ACC112 (cell line): ENCODE data around the gene SST.

Source experiments
- H2AFZ ChIP-seq: fragments of 200-600 bp; sonication (generic); one replicate; pipeline ENCODE4 v1.6.0; 2017; ENCODE audit warnings: antibody characterized with exemption, low read length; ENCODE audit not compliant: unreplicated experiment
- H3K27ac ChIP-seq: fragments of 200-600 bp; sonication (generic); 2 replicates; pipeline ENCODE4 v1.5.1; 2014; ENCODE audit warnings: low read depth, mild to moderate bottlenecking, antibody characterized with exemption, low read length, moderate library complexity
- H3K27me3 ChIP-seq: fragments of 200-600 bp; sonication (generic); 2 replicates; pipeline ENCODE4 v1.6.1; 2014; ENCODE audit warnings: mild to moderate bottlenecking, antibody characterized with exemption, low read length, moderate library complexity, mixed read lengths; ENCODE audit not compliant: insufficient read depth
- H3K36me3 ChIP-seq: fragments of 200-600 bp; sonication (generic); 2 replicates; pipeline ENCODE4 v1.6.1; 2016; ENCODE audit warnings: mild to moderate bottlenecking, antibody characterized with exemption, low read length, moderate library complexity, mixed read lengths; ENCODE audit not compliant: insufficient read depth
- H3K4me1 ChIP-seq: fragments of 200-600 bp; sonication (generic); one replicate; pipeline ENCODE4 v1.6.1; 2016; ENCODE audit warnings: low read length, mixed read lengths; ENCODE audit not compliant: insufficient read depth, unreplicated experiment, control insufficient read depth
- H3K4me3 ChIP-seq: fragments of 200-600 bp; sonication (generic); 2 replicates; pipeline ENCODE4 v1.5.1; 2014; ENCODE audit warnings: mild to moderate bottlenecking, low read depth, low read length
- H3K79me2 ChIP-seq: fragments of 200-600 bp; sonication (generic); one replicate; pipeline ENCODE4 v1.6.0; 2016; ENCODE audit warnings: low read length; ENCODE audit not compliant: control insufficient read depth, unreplicated experiment, insufficient read depth

Gene SST

GRCh38 chr3:187702507-187703033 lies 32.4 kb upstream of the SST start, which contains the start of gene RTP2:
Gene RTP2 (minus strand): TSS chr3:187702557. CDS start chr3:187702128, 429 bp downstream.
- H3K4me3 ChIP-seq, result no peak within 1 kb of the TSS
- no peak within 1 kb of the TSS for H2AFZ ChIP-seq
- no peaks in the 10 kb centered on the region for H3K4me1 ChIP-seq

GRCh38 chr3:187700249-187700648 lies 30.1 kb upstream of the SST start:
- Histone ChIP-seq H3K36me3 (no peaks in the 10 kb centered on the region), H3K4me3 (no peak overlapping the region), H3K79me2 (no peaks in the 10 kb centered on the region), H3K4me1 (no peaks in the 10 kb centered on the region), H3K27me3 (peaks cover 31% of the 10 kb centered on the region), H3K27ac (no peak overlapping the region), H2AFZ (no peak overlapping the region)

More at GRCh38 chr3:187702507-187703033, 32.4 kb upstream of the SST start, which contains the start of gene RTP2:
- no peaks in the 10 kb centered on the region for H3K79me2 ChIP-seq
- H3K27me3 ChIP-seq, result peaks cover 19% of the 10 kb centered on the region
- H3K27ac ChIP-seq, result no peak within 1 kb of the TSS
- H3K36me3 ChIP-seq, result no peaks in the 10 kb centered on the region

GRCh38 chr3:187698499-187699399 lies 28.6 kb upstream of the SST start:
- Histone ChIP-seq H3K4me3 (no peak overlapping the region), H3K79me2 (no peaks in the 10 kb centered on the region), H3K27me3 (peaks cover 44% of the 10 kb centered on the region), H3K4me1 (no peaks in the 10 kb centered on the region), H3K27ac (no peak overlapping the region), H2AFZ (no peak overlapping the region), H3K36me3 (no peaks in the 10 kb centered on the region)

- H3K27me3 ChIP-seq, result peaks cover 57% of the 10 kb centered on the region
- H3K27ac ChIP-seq, result no peak overlapping the region
- no peaks in the 10 kb centered on the region for H3K4me1 ChIP-seq
- no peak overlapping the region for H3K4me3 ChIP-seq
- no peaks in the 10 kb centered on the region for H3K79me2 ChIP-seq
- H2AFZ ChIP-seq, result no peak overlapping the region
- H3K36me3 ChIP-seq, result no peaks in the 10 kb centered on the region
Measured at GRCh38 chr3:187696021-187696420, 25.8 kb upstream of the SST start.

GRCh38 chr3:187695449-187695848 lies 25.3 kb upstream of the SST start:
- H3K27ac ChIP-seq, result no peak overlapping the region
- H3K4me3 ChIP-seq, result no peak overlapping the region
- H3K27me3 ChIP-seq, result peaks cover 58% of the 10 kb centered on the region

GRCh38 chr3:187694801-187695200 lies 24.6 kb upstream of the SST start:
- H3K27me3 ChIP-seq, result peaks cover 53% of the 10 kb centered on the region
- H3K4me1 ChIP-seq, result no peaks in the 10 kb centered on the region
- H3K36me3 ChIP-seq, result no peaks in the 10 kb centered on the region
- H3K4me3 ChIP-seq, result no peak overlapping the region
- H2AFZ ChIP-seq, result no peak overlapping the region
- no peak overlapping the region for H3K27ac ChIP-seq
- H3K79me2 ChIP-seq, result no peaks in the 10 kb centered on the region

More at GRCh38 chr3:187695449-187695848, 25.3 kb upstream of the SST start:
- Histone ChIP-seq H2AFZ (no peak overlapping the region), H3K4me1 (no peaks in the 10 kb centered on the region), H3K36me3 (no peaks in the 10 kb centered on the region), H3K79me2 (no peaks in the 10 kb centered on the region)

DNA sequence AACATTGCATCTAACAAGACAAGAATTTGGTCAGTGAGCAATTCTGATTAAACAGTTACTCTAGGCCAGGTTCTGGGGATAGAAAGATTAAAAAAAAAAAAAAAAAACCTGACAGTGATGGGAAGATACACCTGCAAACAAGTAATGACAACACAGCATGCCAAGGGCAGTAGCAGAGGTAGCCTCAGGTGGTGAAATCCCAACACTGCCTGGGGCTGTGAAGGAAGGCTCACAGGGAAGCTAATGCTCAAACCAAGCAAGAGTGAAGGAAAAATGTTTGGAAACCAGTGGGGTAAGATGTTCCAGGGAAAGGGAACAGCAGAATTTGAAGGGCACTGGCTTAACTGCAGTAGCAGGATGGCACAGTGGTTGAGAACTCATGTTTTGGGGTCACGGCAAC lies 23.2 kb upstream of the SST start:
- Histone ChIP-seq H3K4me3 (no peak overlapping the region), H2AFZ (no peak overlapping the region), H3K4me1 (no peaks in the 10 kb centered on the region), H3K27ac (no peak overlapping the region), H3K27me3 (peaks cover 64% of the 10 kb centered on the region), H3K36me3 (no peaks in the 10 kb centered on the region), H3K79me2 (no peaks in the 10 kb centered on the region)

DNA sequence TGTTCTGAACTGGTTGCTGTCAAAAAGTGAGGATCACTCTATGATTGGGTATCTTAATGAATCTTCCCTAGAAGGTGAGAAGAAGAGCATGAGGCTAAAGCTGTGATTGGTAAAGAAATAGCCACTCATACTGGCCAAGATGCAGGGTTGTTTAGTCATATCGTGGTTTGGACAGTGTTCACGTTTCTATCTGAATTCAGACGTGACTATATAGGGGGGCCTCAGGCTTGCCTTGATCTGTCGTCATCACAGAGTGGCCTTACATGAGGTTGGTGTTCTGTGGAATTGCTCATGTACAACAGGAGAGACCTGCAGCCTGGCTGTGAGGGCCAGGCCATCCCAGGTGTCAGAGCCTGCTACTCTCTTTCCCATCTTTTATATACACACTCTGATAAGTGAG lies 19.8 kb upstream of the SST start:
- Histone ChIP-seq H3K27me3 (peaks cover 72% of the 10 kb centered on the region), H3K27ac (no peak overlapping the region), H3K36me3 (no peaks in the 10 kb centered on the region), H3K4me1 (no peaks in the 10 kb centered on the region), H3K79me2 (no peaks in the 10 kb centered on the region), H3K4me3 (no peak overlapping the region), H2AFZ (no peak overlapping the region)

- H3K36me3 ChIP-seq, result no peaks in the 10 kb centered on the region
- H3K4me1 ChIP-seq, result no peaks in the 10 kb centered on the region
- peaks cover 67% of the 10 kb centered on the region for H3K27me3 ChIP-seq
- no peak overlapping the region for H2AFZ ChIP-seq
- H3K27ac ChIP-seq, result no peak overlapping the region
- H3K79me2 ChIP-seq, result no peaks in the 10 kb centered on the region
- no peak overlapping the region for H3K4me3 ChIP-seq
Measured at GRCh38 chr3:187686621-187687273, 16.6 kb upstream of the SST start.

- Histone ChIP-seq H3K79me2 (no peaks in the 10 kb centered on the region), H3K27ac (no peak overlapping the region), H2AFZ (no peak overlapping the region), H3K27me3 (peaks cover 71% of the 10 kb centered on the region), H3K4me1 (no peaks in the 10 kb centered on the region), H3K4me3 (no peak overlapping the region), H3K36me3 (no peaks in the 10 kb centered on the region)
Measured at GRCh38 chr3:187685948-187686347, 15.8 kb upstream of the SST start.
